ENCODE data around the gene SARDH. TPM values are rescaled to one million over a fixed set of nuclear protein-coding genes. Genes with fewer than 3 reads are reported as not detected.

The SARDH gene
- polyA plus RNA-seq, 3 donors: not detected

- no peaks in the 10 kb centered on the region for H3K4me1 ChIP-seq (ENCODE audit: control insufficient read depth in 1 of 2, insufficient read depth in 2 of 2, low read length in 2 of 2)
- H3K4me2 ChIP-seq (replicated peaks; ENCODE audit: extremely low read depth, low read length, poor library complexity, severe bottlenecking): no peak overlapping the region
- no peak overlapping the region for H3K4me3 ChIP-seq (replicated peaks in 1 of 3; ENCODE audit: low read depth in 2 of 3, low read length in 3 of 3)
- H3K9ac ChIP-seq (ENCODE audit: insufficient read depth, low read length, poor library complexity, severe bottlenecking): no peak overlapping the region
- H3K9me3 ChIP-seq (replicated peaks in 1 of 2; ENCODE audit: control insufficient read depth in 1 of 2, insufficient read depth in 1 of 2, low read length in 2 of 2): no peaks in the 10 kb centered on the region
- H3K36me3 ChIP-seq (replicated peaks in 1 of 2; ENCODE audit: control insufficient read depth in 1 of 2, insufficient read depth in 2 of 2, low read length in 2 of 2): no peaks in the 10 kb centered on the region
- Mint-ChIP-seq H3K27me3 (ENCODE audit: low read depth in 3 of 3) (peaks cover 5 to 16% (median 16%) of the 10 kb centered on the region in 3 donors), H3K27ac (no peak overlapping the region), H3K4me3 (no peak overlapping the region), H3K9me3 (peaks cover 0 to 4% (median 2%) of the 10 kb centered on the region in 7 donors), H3K4me1 (peaks cover 3% of the 10 kb centered on the region), H3K36me3 (peaks cover 0 to 1% of the 10 kb centered on the region in 2 donors)
- no peak for DNase-seq
- TF ChIP-seq CTCF (IDR thresholded peaks at IDR 0.05): no peak
- no peak overlapping the region for H2AFZ ChIP-seq (ENCODE audit: insufficient read depth, low read depth, low read length, poor library complexity, severe bottlenecking)
- no CpG with 5 or more reads among the region's 6 CpGs for WGBS (ENCODE audit: insufficient coverage)
- intact Hi-C loops (cut with micrococcal nuclease): no loop called here
- H3K27ac ChIP-seq (ENCODE audit: low read depth in 1 of 2, low read length in 2 of 2): no peak overlapping the region
- H3K27me3 ChIP-seq (ENCODE audit: control insufficient read depth in 2 of 2, insufficient read depth in 2 of 2, low read length in 2 of 2): peaks cover 0 to 3% of the 10 kb centered on the region in 2 donors
- H3K79me2 ChIP-seq (ENCODE audit: insufficient read depth, low read length): no peaks in the 10 kb centered on the region
- no peaks in the 10 kb centered on the region for H4K20me1 ChIP-seq (ENCODE audit: insufficient read depth, low read length)
Observed at GRCh38 chr9:133754187-133754586, 16.0 kb upstream of the SARDH start.

GRCh38 chr9:133752739-133753446 lies 14.7 kb upstream of the SARDH start:
- WGBS (ENCODE audit: insufficient coverage): 67% methylated on average over 3 of the region's 9 CpGs
- Histone ChIP-seq H3K4me1 (ENCODE audit: control insufficient read depth in 1 of 2, insufficient read depth in 2 of 2, low read length in 2 of 2) (no peaks in the 10 kb centered on the region), H3K9ac (ENCODE audit: insufficient read depth, low read length, poor library complexity, severe bottlenecking) (no peak overlapping the region), H3K36me3 (replicated peaks in 1 of 2; ENCODE audit: control insufficient read depth in 1 of 2, insufficient read depth in 2 of 2, low read length in 2 of 2) (no peaks in the 10 kb centered on the region), H3K4me3 (replicated peaks in 1 of 3; ENCODE audit: low read depth in 2 of 3, low read length in 3 of 3) (no peak overlapping the region), H3K27me3 (ENCODE audit: control insufficient read depth in 2 of 2, insufficient read depth in 2 of 2, low read length in 2 of 2) (peaks cover 0 to 7% of the 10 kb centered on the region in 2 donors), H4K20me1 (ENCODE audit: insufficient read depth, low read length) (no peaks in the 10 kb centered on the region), H2AFZ (ENCODE audit: insufficient read depth, low read depth, low read length, poor library complexity, severe bottlenecking) (no peak overlapping the region), H3K4me2 (replicated peaks; ENCODE audit: extremely low read depth, low read length, poor library complexity, severe bottlenecking) (no peak overlapping the region), H3K9me3 (replicated peaks in 1 of 2; ENCODE audit: control insufficient read depth in 1 of 2, insufficient read depth in 1 of 2, low read length in 2 of 2) (no peaks in the 10 kb centered on the region), H3K27ac (ENCODE audit: low read depth in 1 of 2, low read length in 2 of 2) (no peak overlapping the region), H3K79me2 (ENCODE audit: insufficient read depth, low read length) (no peaks in the 10 kb centered on the region)
- Mint-ChIP-seq H3K9me3 (peaks cover 0 to 4% (median 2%) of the 10 kb centered on the region in 7 donors), H3K4me1 (peaks cover 3% of the 10 kb centered on the region), H3K27me3 (ENCODE audit: low read depth in 3 of 3) (peaks cover 9 to 25% (median 20%) of the 10 kb centered on the region in 3 donors), H3K4me3 (no peak overlapping the region), H3K27ac (no peak overlapping the region), H3K36me3 (no peaks in the 10 kb centered on the region)
- DNase-seq: no peak
- TF ChIP-seq CTCF (IDR thresholded peaks at IDR 0.05): no peak
- intact Hi-C loops (cut with micrococcal nuclease): no loop called here
